Measurements from ENCODE around the gene FBXL4. TPM values are rescaled to one million over a fixed set of nuclear protein-coding genes. Genes with fewer than 3 reads are reported as not detected.

FBXL4 gene
- total RNA-seq, 2 experiments from 2014 or later, result 9.0 to 9.5 TPM

GRCh38 chr6:98834060-98835031, 113.4 kb downstream of the FBXL4 start, which contains the start of gene POU3F2:
POU3F2 (plus strand) TSS chr6:98834574; CDS start chr6:98834874, 300 bp downstream.
- ATAC-seq, result peak; percentile 72
- POLR2A ChIA-PET, result no interaction called here
- Mint-ChIP-seq H3K36me3 (ENCODE audit: low read depth) (peaks cover 6% of the 10 kb centered on the region), H3K9me3 (ENCODE audit: insufficient read depth) (no peaks in the 10 kb centered on the region), H3K4me1 (ENCODE audit: low read depth) (peaks cover 40% of the 10 kb centered on the region), H3K4me3 (peak within 1 kb of the TSS; percentile 77), H3K27ac (peak within 1 kb of the TSS; percentile 32), H3K27me3 (ENCODE audit: low read depth) (peaks cover 75% of the 10 kb centered on the region)
- peak; percentile 68 for DNase-seq
- CTCF ChIA-PET, result interaction anchor here (2.4 kb wide), 1 partner anchor 11 kb away, joined by 6 read pairs; no protein-coding TSS in a partner anchor

GRCh38 chr6:98833307-98834059, 114.3 kb downstream of the FBXL4 start:
- H3K36me3 Mint-ChIP-seq (ENCODE audit: low read depth), result peaks cover 6% of the 10 kb centered on the region
- CTCF ChIA-PET, result interaction anchor here (2.4 kb wide), 1 partner anchor 12 kb away, joined by 6 read pairs; no protein-coding TSS in a partner anchor
- peaks cover 44% of the 10 kb centered on the region for H3K4me1 Mint-ChIP-seq (ENCODE audit: low read depth)
- ATAC-seq, result peak; percentile 30
- POLR2A ChIA-PET, result no interaction called here
- DNase-seq, result no peak
- H3K27ac Mint-ChIP-seq, result peak overlapping the region; percentile 32
- peaks cover 77% of the 10 kb centered on the region for H3K27me3 Mint-ChIP-seq (ENCODE audit: low read depth)
- peak overlapping the region; percentile 77 for H3K4me3 Mint-ChIP-seq
- no peaks in the 10 kb centered on the region for H3K9me3 Mint-ChIP-seq (ENCODE audit: insufficient read depth)

DNA sequence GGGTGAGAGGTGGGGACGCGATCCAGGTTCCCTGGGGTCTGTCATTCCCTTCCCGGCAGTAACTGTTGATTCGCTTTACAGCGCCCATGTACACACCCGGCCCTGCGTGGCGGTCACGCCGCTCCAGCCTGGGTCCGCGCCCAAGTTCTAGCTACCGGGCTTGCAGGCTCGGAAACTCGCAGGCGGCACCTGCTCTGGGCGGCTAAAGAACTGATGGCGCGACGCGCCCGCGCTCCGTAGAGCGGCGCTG, 114.8 kb downstream of the FBXL4 start:
- ChIA-PET POLR2A (no interaction called here), CTCF (interaction anchor here (2.4 kb wide), 1 partner anchor 13 kb away, joined by 6 read pairs; no protein-coding TSS in a partner anchor)
- H3K4me3 Mint-ChIP-seq, result peak overlapping the region; percentile 77
- peaks cover 6% of the 10 kb centered on the region for H3K36me3 Mint-ChIP-seq (ENCODE audit: low read depth)
- peaks cover 78% of the 10 kb centered on the region for H3K27me3 Mint-ChIP-seq (ENCODE audit: low read depth)
- no peak overlapping the region for H3K27ac Mint-ChIP-seq
- ATAC-seq (peak; percentile 34), DNase-seq (no peak)
- peaks cover 47% of the 10 kb centered on the region for H3K4me1 Mint-ChIP-seq (ENCODE audit: low read depth)
- H3K9me3 Mint-ChIP-seq (ENCODE audit: insufficient read depth), result no peaks in the 10 kb centered on the region

DNA sequence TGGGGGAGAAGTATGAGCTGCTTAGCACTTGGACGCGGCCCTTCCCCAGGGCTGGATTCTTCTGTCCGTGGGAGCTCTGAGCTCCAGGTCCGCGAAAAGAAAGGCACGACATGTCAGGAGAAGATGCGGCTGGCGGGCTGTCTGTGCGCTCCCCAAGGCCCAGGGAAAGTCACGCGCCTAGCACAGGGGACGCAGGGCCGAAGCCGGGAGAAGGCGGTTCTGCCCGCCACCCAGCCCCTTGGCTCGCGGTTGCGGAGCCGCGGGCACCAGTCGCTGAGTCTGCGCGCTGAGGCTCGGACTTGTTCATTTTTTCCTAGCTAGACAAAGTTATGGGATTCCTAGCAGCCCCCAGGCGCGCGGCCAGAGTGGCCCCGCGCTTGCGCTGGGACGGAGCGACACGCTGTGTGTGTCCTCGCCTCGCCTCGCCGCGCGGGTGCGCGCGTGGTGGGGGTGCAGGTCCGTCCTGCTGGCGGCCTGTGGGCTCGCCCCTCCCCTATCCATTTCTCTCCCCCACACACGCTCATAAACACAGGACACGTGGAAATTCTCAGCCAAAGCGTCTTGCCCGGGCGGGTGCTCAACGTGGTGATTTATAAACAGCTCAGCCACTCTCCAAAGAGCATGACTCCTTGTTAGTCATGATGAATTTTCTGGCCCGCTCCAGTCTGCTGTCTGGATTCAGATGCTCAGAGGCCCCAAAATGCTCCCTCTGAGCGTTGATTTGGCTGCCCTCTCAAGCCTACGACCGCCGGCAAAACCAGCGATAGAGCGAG, 115.3 kb downstream of the FBXL4 start:
- Mint-ChIP-seq H3K9me3 (ENCODE audit: insufficient read depth) (no peaks in the 10 kb centered on the region), H3K27ac (no peak overlapping the region), H3K4me3 (peak overlapping the region; percentile 77), H3K36me3 (ENCODE audit: low read depth) (peaks cover 6% of the 10 kb centered on the region), H3K4me1 (ENCODE audit: low read depth) (peaks cover 47% of the 10 kb centered on the region), H3K27me3 (ENCODE audit: low read depth) (peaks cover 77% of the 10 kb centered on the region)
- ATAC-seq, result no peak
- no peak for DNase-seq
- POLR2A ChIA-PET, result no interaction called here
- CTCF ChIA-PET, result interaction anchor here (2.4 kb wide), 1 partner anchor 13 kb away, joined by 6 read pairs; no protein-coding TSS in a partner anchor

DNA sequence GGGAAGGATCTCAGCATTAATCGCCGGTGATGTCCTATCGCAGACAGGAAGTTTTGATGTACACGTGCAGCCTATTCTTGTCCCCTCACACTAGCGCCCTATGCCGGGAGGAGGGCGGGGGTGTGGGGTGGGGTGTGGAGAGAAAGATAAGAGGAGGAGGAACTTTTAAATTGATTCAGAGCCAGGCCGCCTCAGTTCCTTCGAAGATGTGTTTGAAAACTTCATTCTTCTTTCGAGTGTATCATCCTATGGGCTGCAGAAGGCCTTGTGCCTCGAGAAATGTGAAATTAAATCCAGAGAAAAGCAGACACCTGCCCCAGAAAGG, 115.8 kb downstream of the FBXL4 start:
- Mint-ChIP-seq H3K9me3 (ENCODE audit: insufficient read depth) (no peaks in the 10 kb centered on the region), H3K36me3 (ENCODE audit: low read depth) (peaks cover 6% of the 10 kb centered on the region), H3K27me3 (ENCODE audit: low read depth) (peaks cover 79% of the 10 kb centered on the region), H3K4me1 (ENCODE audit: low read depth) (peaks cover 46% of the 10 kb centered on the region), H3K27ac (no peak overlapping the region), H3K4me3 (no peak overlapping the region)
- ChIA-PET CTCF (interaction anchor here (3.5 kb wide), 1 partner anchor 14 kb away, joined by 12 read pairs; no protein-coding TSS in a partner anchor), POLR2A (no interaction called here)
- ATAC-seq (no peak), DNase-seq (no peak)

DNA sequence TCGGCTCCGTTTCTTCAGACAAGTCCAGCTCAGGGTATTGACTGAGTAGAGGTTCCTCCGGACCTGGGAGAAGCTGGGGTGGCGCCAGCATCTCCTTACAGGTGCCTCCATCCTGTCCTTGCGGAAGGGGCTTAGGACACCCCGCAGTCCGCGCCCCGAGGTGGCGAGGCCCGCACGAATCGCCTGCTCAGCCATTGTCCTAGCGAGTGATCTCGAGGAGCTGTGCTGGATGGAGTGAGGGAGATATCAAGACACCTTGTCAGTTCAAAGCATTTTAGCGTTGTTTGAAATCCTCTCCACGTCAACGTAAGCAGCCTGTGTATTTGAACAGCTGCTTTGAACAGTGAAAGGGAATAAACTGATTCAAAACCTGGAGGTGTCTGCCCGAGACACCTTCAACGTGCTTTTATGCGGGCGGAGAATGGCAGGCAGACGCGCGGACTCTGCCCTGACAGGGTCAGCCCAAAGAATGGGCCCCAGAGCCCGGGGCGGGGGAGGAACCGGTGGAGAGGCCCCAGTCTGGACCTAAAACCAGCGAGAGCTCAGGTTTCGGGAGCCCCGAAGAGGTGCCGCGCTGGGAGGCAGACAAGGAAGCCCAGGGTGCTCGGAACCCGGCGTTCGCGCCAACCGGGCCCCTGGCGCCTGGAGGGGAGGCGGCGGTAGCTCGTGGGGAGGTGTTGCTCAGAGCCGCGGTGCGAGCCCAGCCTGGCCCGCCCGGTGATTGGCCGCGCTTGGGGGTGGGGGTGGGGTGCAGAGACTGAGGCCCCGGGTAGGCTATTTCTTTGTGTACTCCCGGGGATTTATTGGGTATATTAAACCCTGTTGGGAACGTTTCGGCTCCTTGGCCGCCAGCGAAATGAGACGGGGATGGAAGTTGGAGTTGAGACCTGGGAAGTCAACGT, 116.4 kb downstream of the FBXL4 start:
- no peak for DNase-seq
- POLR2A ChIA-PET, result no interaction called here
- H3K36me3 Mint-ChIP-seq (ENCODE audit: low read depth), result peaks cover 6% of the 10 kb centered on the region
- peak overlapping the region; percentile 40 for H3K4me3 Mint-ChIP-seq
- H3K4me1 Mint-ChIP-seq (ENCODE audit: low read depth), result peaks cover 45% of the 10 kb centered on the region
- no peak for ATAC-seq
- CTCF ChIA-PET, result interaction anchor here (1.0 to 3.5 kb wide), 3 partner anchors 12 to 173 kb away, joined by 3 to 12 read pairs (median 4); no protein-coding TSS in a partner anchor
- no peak overlapping the region for H3K27ac Mint-ChIP-seq
- peaks cover 79% of the 10 kb centered on the region for H3K27me3 Mint-ChIP-seq (ENCODE audit: low read depth)
- no peaks in the 10 kb centered on the region for H3K9me3 Mint-ChIP-seq (ENCODE audit: insufficient read depth)

- ChIA-PET POLR2A (no interaction called here), CTCF (interaction anchor here (1.4 to 3.5 kb wide), 2 partner anchors 13 to 15 kb away, joined by 4 to 12 read pairs; no protein-coding TSS in a partner anchor)
- Mint-ChIP-seq H3K4me1 (ENCODE audit: low read depth) (peaks cover 42% of the 10 kb centered on the region), H3K4me3 (no peak overlapping the region), H3K36me3 (ENCODE audit: low read depth) (peaks cover 6% of the 10 kb centered on the region), H3K9me3 (ENCODE audit: insufficient read depth) (no peaks in the 10 kb centered on the region), H3K27me3 (ENCODE audit: low read depth) (peaks cover 83% of the 10 kb centered on the region), H3K27ac (no peak overlapping the region)
- no peak for ATAC-seq
- DNase-seq, result no peak
These were observed 117.6 kb downstream of the FBXL4 start for GRCh38 chr6:98830146-98830545.

GRCh38 chr6:98828941-98829411, 118.8 kb downstream of the FBXL4 start:
- Mint-ChIP-seq H3K27ac (no peak overlapping the region), H3K4me3 (no peak overlapping the region), H3K36me3 (ENCODE audit: low read depth) (peaks cover 9% of the 10 kb centered on the region), H3K27me3 (ENCODE audit: low read depth) (peaks cover 87% of the 10 kb centered on the region), H3K9me3 (ENCODE audit: insufficient read depth) (no peaks in the 10 kb centered on the region), H3K4me1 (ENCODE audit: low read depth) (peaks cover 41% of the 10 kb centered on the region)
- POLR2A ChIA-PET, result no interaction called here
- ATAC-seq (no peak), DNase-seq (no peak)
- CTCF ChIA-PET, result interaction anchor here (3.5 kb wide), 1 partner anchor 16 kb away, joined by 12 read pairs; no protein-coding TSS in a partner anchor

DNA sequence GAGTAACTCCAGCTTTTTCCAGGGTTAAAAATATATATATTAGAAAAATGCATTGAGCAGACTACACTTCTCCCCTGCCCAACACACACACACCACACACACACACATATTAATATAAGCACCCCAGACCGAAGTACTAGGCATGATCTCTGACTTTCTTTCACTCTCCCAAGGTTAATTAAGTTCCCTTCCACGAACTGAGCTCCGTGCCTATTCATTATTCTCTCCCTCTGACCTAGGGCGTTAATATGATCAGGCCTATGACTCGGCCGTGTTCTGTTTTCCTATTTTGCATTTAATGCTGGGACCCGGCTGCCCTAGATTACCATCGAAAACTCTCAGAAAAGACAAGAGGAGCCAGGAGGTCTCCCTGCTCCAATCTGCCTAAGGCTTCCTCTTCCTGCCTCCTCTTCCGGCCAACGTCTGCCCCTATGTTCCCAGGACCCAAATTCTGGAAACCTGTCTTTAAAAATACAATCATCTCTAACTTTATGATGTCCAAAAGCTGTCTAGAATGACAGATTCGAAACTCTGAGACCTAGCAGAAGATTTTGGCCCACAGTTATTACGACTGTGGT, 119.4 kb downstream of the FBXL4 start:
- POLR2A ChIA-PET, result no interaction called here
- Mint-ChIP-seq H3K4me1 (ENCODE audit: low read depth) (peaks cover 39% of the 10 kb centered on the region), H3K4me3 (no peak overlapping the region)

DNA sequence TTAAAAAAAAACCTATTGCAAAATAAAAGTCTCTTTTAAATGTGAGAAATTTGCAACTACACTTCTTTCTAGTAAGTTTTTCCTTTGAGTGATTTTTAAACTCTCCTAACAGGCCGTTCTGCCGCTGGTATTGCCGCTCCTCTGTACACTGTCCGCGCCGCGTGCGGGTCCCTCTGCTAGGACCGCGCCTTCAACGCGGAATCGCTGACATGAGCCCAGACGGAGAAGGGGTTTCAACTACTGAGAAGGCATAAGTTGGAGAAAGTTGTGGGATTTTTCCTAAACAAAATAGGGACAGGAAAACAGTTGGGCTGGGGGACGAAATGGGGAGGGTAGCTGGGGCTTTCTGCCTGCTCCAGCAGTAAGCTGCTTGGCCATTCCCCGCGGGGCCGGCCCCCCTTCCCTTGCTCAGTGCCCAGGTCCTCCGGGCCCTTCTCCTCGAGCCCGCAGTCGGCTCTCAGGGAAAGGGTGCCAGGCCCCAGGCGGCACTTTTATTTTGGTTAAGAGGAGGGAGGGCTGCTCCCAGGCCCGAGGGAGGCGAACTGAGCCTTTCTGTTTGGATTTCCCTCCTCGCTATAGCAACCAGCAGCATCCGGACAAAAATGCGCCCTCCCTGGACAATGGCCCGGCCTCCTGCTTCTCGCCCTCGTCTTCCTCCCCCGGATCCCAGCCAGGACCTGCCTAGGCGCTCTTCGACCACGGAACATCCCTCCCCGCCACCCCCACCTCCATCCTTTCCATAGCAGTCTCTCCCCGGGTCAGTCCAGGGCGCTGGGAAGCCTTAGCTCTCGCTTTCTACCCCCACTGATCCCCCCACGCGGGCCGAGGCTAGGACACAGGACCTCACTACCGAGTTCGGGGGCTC, 120.2 kb downstream of the FBXL4 start:
- CTCF ChIA-PET, result no interaction called here
- POLR2A ChIA-PET, result no interaction called here
- H3K4me1 Mint-ChIP-seq (ENCODE audit: low read depth), result peaks cover 31% of the 10 kb centered on the region
- H3K27ac Mint-ChIP-seq, result no peak overlapping the region
- no peaks in the 10 kb centered on the region for H3K9me3 Mint-ChIP-seq (ENCODE audit: insufficient read depth)
- ATAC-seq (no peak), DNase-seq (no peak)
- H3K36me3 Mint-ChIP-seq (ENCODE audit: low read depth), result peaks cover 4% of the 10 kb centered on the region
- peaks cover 82% of the 10 kb centered on the region for H3K27me3 Mint-ChIP-seq (ENCODE audit: low read depth)
- no peak overlapping the region for H3K4me3 Mint-ChIP-seq

More for the DNA sequence above, 119.4 kb downstream of the FBXL4 start:
- H3K27ac Mint-ChIP-seq, result no peak overlapping the region
- H3K27me3 Mint-ChIP-seq (ENCODE audit: low read depth), result peaks cover 87% of the 10 kb centered on the region
- no peak for DNase-seq
- H3K36me3 Mint-ChIP-seq (ENCODE audit: low read depth), result peaks cover 9% of the 10 kb centered on the region
- ATAC-seq, result no peak
- CTCF ChIA-PET, result interaction anchor here (3.5 kb wide), 1 partner anchor 17 kb away, joined by 12 read pairs; no protein-coding TSS in a partner anchor
- no peaks in the 10 kb centered on the region for H3K9me3 Mint-ChIP-seq (ENCODE audit: insufficient read depth)

Measured in activated CD8-positive, alpha-beta T cell treated with anti-CD3 and anti-CD28 coated beads, Interleukin-2, amount 10 ng/mL, durations not matched to agents 7 days and 5 days (primary cell).